Measurements from ENCODE around the gene RPL37.
"Not testable (repeated sequence)": the region's sequence is repeated elsewhere in the genome, so short reads cannot be mapped to it uniquely, and the experiment has no call there.

Gene RPL37

GRCh38 chr5:40796487-40796889, 38.5 kb downstream of the RPL37 start:
- DNase-seq (ENCODE audit: low spot score) = no peak

- DNase-seq (ENCODE audit: low spot score) = not testable (repeated sequence)
Measured at GRCh38 chr5:40794877-40795276, 40.1 kb downstream of the RPL37 start.

DNA sequence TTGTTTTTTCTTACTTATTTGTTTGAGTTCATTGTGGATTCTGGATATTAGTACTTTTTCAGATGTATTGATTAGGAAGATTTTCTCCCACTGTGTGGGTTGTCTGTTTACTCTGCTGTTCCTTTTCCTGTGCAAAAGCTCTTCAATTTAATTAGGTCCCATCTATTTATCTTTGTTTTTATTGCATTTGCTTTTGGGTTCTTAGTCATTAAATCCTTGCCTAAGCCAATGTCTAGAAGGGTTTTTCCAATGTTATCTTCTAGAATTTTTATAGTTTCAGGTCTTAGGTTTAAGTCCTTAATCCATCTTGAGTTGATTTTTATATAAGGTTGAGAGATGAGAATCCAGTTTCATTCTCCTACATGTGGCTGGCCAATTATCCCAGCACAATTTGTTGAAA, 40.7 kb downstream of the RPL37 start:
- not testable (repeated sequence) for DNase-seq (ENCODE audit: low spot score)

- DNase-seq (ENCODE audit: low spot score) = not testable (repeated sequence)
Measured at GRCh38 chr5:40792691-40793090, 42.3 kb downstream of the RPL37 start.

- DNase-seq (ENCODE audit: low spot score) = no peak
Measured at GRCh38 chr5:40791715-40792139, 43.3 kb downstream of the RPL37 start.

- DNase-seq (ENCODE audit: low spot score) = no peak
Measured at GRCh38 chr5:40790947-40791593, 44.0 kb downstream of the RPL37 start.

GRCh38 chr5:40788941-40789340, 46.1 kb downstream of the RPL37 start:
- DNase-seq (ENCODE audit: low spot score) = not testable (repeated sequence)

- no peak for DNase-seq (ENCODE audit: low spot score)
Measured at GRCh38 chr5:40787986-40788385, 47.0 kb downstream of the RPL37 start.

DNA sequence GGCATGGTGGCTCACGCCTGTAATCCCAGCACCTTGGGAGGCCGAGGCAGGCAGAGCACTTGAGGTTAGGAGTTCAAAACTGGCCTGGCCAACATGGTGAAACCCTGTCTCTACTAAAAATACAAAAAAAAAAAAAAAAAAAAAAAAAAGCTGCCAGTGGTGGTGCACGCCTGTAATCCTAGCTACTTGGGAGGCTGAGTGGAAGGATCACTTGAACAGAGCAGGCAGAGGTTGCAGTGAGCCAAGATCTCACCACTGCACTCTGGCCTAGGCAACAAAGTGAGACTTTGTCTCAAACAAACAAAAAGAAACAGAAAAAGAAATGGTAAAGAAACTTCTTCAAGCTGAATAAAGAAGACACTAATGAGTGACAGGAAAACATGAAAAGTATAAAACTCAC, 48.4 kb downstream of the RPL37 start:
- not testable (repeated sequence) for DNase-seq (ENCODE audit: low spot score)

GRCh38 chr5:40784916-40785315, 50.1 kb downstream of the RPL37 start:
- no peak for DNase-seq (ENCODE audit: low spot score)

GRCh38 chr5:40784027-40784653, 50.9 kb downstream of the RPL37 start:
- no peak for DNase-seq (ENCODE audit: low spot score)

GRCh38 chr5:40781843-40782409, 53.1 kb downstream of the RPL37 start:
- no peak for DNase-seq (ENCODE audit: low spot score)

GRCh38 chr5:40780858-40781257, 54.2 kb downstream of the RPL37 start:
- DNase-seq (ENCODE audit: low spot score) = no peak

- DNase-seq (ENCODE audit: low spot score) = no peak
Measured at GRCh38 chr5:40780199-40780598, 54.8 kb downstream of the RPL37 start.

- no peak for DNase-seq (ENCODE audit: low spot score)
Measured at GRCh38 chr5:40779561-40779960, 55.5 kb downstream of the RPL37 start.

DNA sequence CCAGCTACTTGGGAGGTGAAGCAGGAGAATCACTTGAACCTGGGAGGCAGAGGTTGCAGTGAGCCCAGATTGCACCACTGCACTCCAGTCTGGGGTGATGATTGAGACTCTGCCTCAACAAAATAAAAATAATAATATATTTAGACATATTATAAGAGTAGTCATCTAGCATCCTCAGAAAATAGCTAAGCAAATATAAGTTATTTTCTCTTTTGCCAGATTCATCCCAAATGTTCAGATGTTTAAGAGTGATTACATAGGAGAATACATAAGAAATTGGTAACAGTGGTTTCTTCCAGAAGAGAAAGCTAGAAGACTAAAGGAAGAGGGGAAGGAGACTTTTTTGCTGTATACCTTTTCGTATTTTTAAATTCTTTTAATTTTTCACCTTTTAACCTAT, 56.9 kb downstream of the RPL37 start:
- DNase-seq (ENCODE audit: low spot score) = no peak

DNA sequence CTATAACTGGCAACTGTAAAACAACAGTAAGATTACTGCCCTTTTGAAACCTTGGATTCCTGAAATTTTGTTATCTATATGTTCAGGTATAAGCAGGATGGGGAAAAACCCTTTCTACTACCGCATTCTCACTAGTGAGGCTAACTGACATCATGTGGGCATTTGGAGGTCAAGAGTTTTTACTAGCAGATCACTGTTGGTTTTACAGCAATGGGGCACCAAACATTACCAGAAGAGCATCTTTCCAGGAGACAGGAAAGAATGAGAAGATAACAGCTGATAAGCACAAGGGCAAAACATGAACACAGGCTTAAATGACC, 58.4 kb downstream of the RPL37 start:
- no peak for DNase-seq (ENCODE audit: low spot score)

- no peak for DNase-seq (ENCODE audit: low spot score)
Measured at GRCh38 chr5:40775846-40776657, 59.0 kb downstream of the RPL37 start.
